GM23338 (cell line): ENCODE results near the gene JAZF1. TPM values are rescaled to one million over a fixed set of nuclear protein-coding genes. Genes with fewer than 3 reads are reported as not detected.

Experiments used
- ATAC-seq: fragments of 200-7000 bp; cut with Tn5 transposase; 3 replicates; pipeline ENCODE4 v1.9.1; 2020
- DNase-seq: peaks from one replicate; pipeline ENCODE4 v3.0.0-alpha.2; 2015; ENCODE audit warnings: low spot score
- H2AFZ ChIP-seq: fragments of 200-600 bp; sonication (generic); 2 replicates; pipeline ENCODE4 v1.8.0; 2016; ENCODE audit warnings: antibody characterized with exemption, mild to moderate bottlenecking, moderate library complexity
- H3F3A ChIP-seq: fragments of 200-600 bp; sonication (generic); replicated peaks from 2 replicates; pipeline ENCODE4 v1.8.0; 2017; ENCODE audit warnings: antibody characterized with exemption, mixed run types, low read depth
- H3K27ac ChIP-seq: fragments of 200-600 bp; sonication (generic); 2 replicates; pipeline ENCODE4 v1.6.1; 2016; ENCODE audit warnings: low read depth
- H3K27me3 ChIP-seq: fragments of 200-600 bp; sonication (generic); 2 replicates; pipeline ENCODE4 v1.8.0; 2016; ENCODE audit warnings: mild to moderate bottlenecking, mixed run types, moderate library complexity; ENCODE audit not compliant: insufficient read depth
- H3K36me3 ChIP-seq: fragments of 200-600 bp; sonication (generic); 2 replicates; pipeline ENCODE4 v1.8.0; 2016; ENCODE audit warnings: mild to moderate bottlenecking; ENCODE audit not compliant: insufficient read depth
- H3K4me1 ChIP-seq: fragments of 200-600 bp; sonication (generic); 2 replicates; pipeline ENCODE4 v1.8.0; 2016; ENCODE audit warnings: mild to moderate bottlenecking, moderate library complexity; ENCODE audit not compliant: insufficient read depth
- H3K4me2 ChIP-seq: fragments of 200-600 bp; sonication (generic); 2 replicates; pipeline ENCODE4 v1.7.1; 2017; ENCODE audit warnings: mixed run types
- H3K4me3 ChIP-seq: fragments of 200-600 bp; sonication (generic); 2 replicates; pipeline ENCODE4 v1.6.1; 2016; ENCODE audit warnings: mixed run types
- H3K79me2 ChIP-seq: fragments of 200-600 bp; sonication (generic); replicated peaks from 2 replicates; pipeline ENCODE4 v1.8.0; 2017; ENCODE audit warnings: mild to moderate bottlenecking; ENCODE audit not compliant: insufficient read depth
- H3K9me2 ChIP-seq: fragments of 200-600 bp; sonication (generic); 2 replicates; pipeline ENCODE4 v1.8.0; 2017; ENCODE audit not compliant: insufficient read depth
- H4K20me1 ChIP-seq: fragments of 200-600 bp; sonication (generic); replicated peaks from 2 replicates; pipeline ENCODE4 v1.8.0; 2017; ENCODE audit warnings: mild to moderate bottlenecking; ENCODE audit not compliant: insufficient read depth
- H3K27ac Mint-ChIP-seq: 2 replicates; pipeline ENCODE4 v1.8.0; 2020; ENCODE audit warnings: inconsistent platforms, mild to moderate bottlenecking, moderate library complexity, mixed read lengths
- H3K27me3 Mint-ChIP-seq: 3 replicates; pipeline ENCODE4 v1.8.0; 2022; ENCODE audit warnings: low read depth, mild to moderate bottlenecking, moderate library complexity, mixed read lengths, inconsistent platforms; ENCODE audit not compliant: insufficient read depth, poor library complexity
- H3K36me3 Mint-ChIP-seq: 3 replicates; pipeline ENCODE4 v1.8.0; 2021; ENCODE audit warnings: low read depth, mild to moderate bottlenecking, inconsistent platforms, moderate library complexity, mixed read lengths
- H3K4me1 Mint-ChIP-seq: 3 replicates; pipeline ENCODE4 v1.8.0; 2020; ENCODE audit warnings: mild to moderate bottlenecking, inconsistent platforms, mixed read lengths
- H3K4me3 Mint-ChIP-seq: 3 replicates; pipeline ENCODE4 v1.8.0; 2021; ENCODE audit warnings: moderate library complexity, mild to moderate bottlenecking, inconsistent platforms, mixed read lengths
- H3K9me3 Mint-ChIP-seq: 3 replicates; pipeline ENCODE4 v1.8.0; 2020; ENCODE audit warnings: moderate library complexity, mild to moderate bottlenecking, inconsistent platforms, mixed read lengths
- CTCF ChIP-seq, 2 experiments: fragments of 200-600 bp in 1 of 2; sonication (generic) in 1 of 2; conservative IDR thresholded peaks; 2 replicates each; pipeline versions ENCODE4 v1.5.1 to v1.6.1; 2016 to 2017; ENCODE audit warnings: antibody characterized with exemption in 2 of 2, low read depth in 2 of 2, mild to moderate bottlenecking in 2 of 2, moderate library complexity in 1 of 2
- EZH2 ChIP-seq: fragments of 200-600 bp; sonication (generic); IDR thresholded peaks from one replicate; pipeline ENCODE4 v1.8.0; 2017; ENCODE audit warnings: antibody characterized with exemption, mild to moderate bottlenecking, low read depth; ENCODE audit not compliant: unreplicated experiment
- EZH2phosphoT487 ChIP-seq: fragments of 200-600 bp; sonication (generic); IDR thresholded peaks from one replicate; pipeline ENCODE4 v1.8.1; 2018; ENCODE audit warnings: antibody characterized with exemption; ENCODE audit not compliant: unreplicated experiment
- NANOG ChIP-seq: IDR thresholded peaks from 2 replicates; pipeline ENCODE4 v1.6.1; 2016; ENCODE audit warnings: antibody characterized with exemption, borderline replicate concordance
- POLR2AphosphoS5 ChIP-seq: IDR thresholded peaks from 2 replicates; pipeline ENCODE4 v1.6.1; 2016; ENCODE audit warnings: antibody characterized with exemption, low read depth
- REST ChIP-seq: IDR thresholded peaks from one replicate; pipeline ENCODE4 v1.6.1; 2018; ENCODE audit warnings: antibody characterized with exemption; ENCODE audit not compliant: unreplicated experiment
- STAT1 ChIP-seq: IDR thresholded peaks from one replicate; pipeline ENCODE4 v1.6.1; 2016; ENCODE audit warnings: antibody characterized with exemption; ENCODE audit not compliant: unreplicated experiment
- ZNF114 ChIP-seq: fragments of 250-450 bp; sonication (Bioruptor Pico); IDR thresholded peaks from 2 replicates; pipeline ENCODE4 v1.5.0; 2020; ENCODE audit warnings: mild to moderate bottlenecking, moderate library complexity
- ZNF331 ChIP-seq: fragments of 250-450 bp; sonication (Bioruptor Pico); IDR thresholded peaks from 2 replicates; pipeline ENCODE4 v1.5.0; 2020; ENCODE audit warnings: low read depth, mild to moderate bottlenecking, moderate library complexity
- ZNF462 ChIP-seq: fragments of 250-450 bp; sonication (Bioruptor Pico); IDR thresholded peaks from 2 replicates; pipeline ENCODE4 v1.5.0; 2020; ENCODE audit warnings: mild to moderate bottlenecking, moderate library complexity
- polyA plus RNA-seq: library from polyadenylated mRNA; unstranded; fragments of >200 nt; fragmentation: Nextera tagmentation; extraction: Ambion mirVana; gene quantifications from 2 replicates; pipeline ENCODE4 v1.2.1, GENCODE V29; 2016
- total RNA-seq: library from RNA; depleted of rRNA; stranded (reverse); fragments of >200 nt; shearing (Covaris generic); gene quantifications from 2 replicates; pipeline ENCODE4 v1.2.3, GENCODE V29; 2014
- TF ChIP-seq, protein P1 (sequence below): IDR thresholded peaks from 2 replicates; pipeline ENCODE4 v1.6.1; 2016; ENCODE audit warnings: antibody characterized with exemption

The JAZF1 gene
- total and polyA plus RNA-seq, 2 experiments from 2014 or later, result 12.2 to 22.2 TPM

DNA sequence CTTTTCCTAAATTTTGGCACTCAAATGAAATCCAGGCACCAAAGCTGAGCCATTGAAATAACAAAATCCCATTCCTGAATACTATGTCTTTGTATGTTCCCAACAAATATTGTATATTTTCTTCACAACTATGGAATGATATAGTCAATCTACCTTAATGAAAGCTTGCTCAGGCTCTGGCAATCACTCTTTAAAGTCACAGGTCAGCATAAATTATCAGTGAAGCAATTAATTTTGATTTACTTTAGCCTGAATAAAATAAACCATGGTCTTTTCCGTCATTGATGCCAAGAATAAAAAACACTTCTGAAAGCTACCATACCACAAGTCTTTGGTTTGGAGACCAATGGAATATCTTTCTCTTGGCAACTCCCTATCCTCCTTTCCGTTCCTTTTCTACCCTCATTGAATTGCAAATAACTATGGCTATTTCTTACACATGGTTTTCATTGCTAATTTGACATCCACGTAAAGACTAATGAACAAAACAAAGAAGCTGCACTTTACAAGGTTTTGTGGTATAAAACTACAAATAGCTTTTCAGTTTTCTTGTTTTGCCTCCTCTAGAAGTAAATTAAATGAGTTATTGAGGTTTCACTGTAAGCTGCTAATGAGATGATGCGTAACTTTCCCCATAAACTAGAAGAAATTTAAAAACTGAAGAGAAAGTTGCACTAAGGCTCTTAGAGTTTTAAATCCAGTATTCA, 274.1 kb downstream of the JAZF1 start:
- Histone ChIP-seq H2AFZ (no peak overlapping the region), H3K79me2 (no peaks in the 10 kb centered on the region), H3K27ac (peak overlapping the region; percentile 75), H4K20me1 (no peaks in the 10 kb centered on the region), H3K9me2 (no peaks in the 10 kb centered on the region; the same call in 1 of the 2 replicates), H3K4me2 (peak overlapping the region; percentile 41), H3K36me3 (no peaks in the 10 kb centered on the region), H3F3A (no peaks in the 10 kb centered on the region), H3K4me1 (peaks cover 51% of the 10 kb centered on the region), H3K4me3 (peak overlapping the region; percentile 8; the same call in 1 of the 2 replicates), H3K27me3 (no peaks in the 10 kb centered on the region)
- peaks cover 5% of the 10 kb centered on the region for H3K27me3 Mint-ChIP-seq
- H3K9me3 Mint-ChIP-seq, result no peaks in the 10 kb centered on the region; the same call in 2 of the 3 replicates
- no peaks in the 10 kb centered on the region for H3K36me3 Mint-ChIP-seq
- peaks cover 56% of the 10 kb centered on the region for H3K4me1 Mint-ChIP-seq
- no peak for DNase-seq
- no peak for ATAC-seq
- TF ChIP-seq ZNF331 (no peak), CTCF (conservative IDR thresholded peaks at IDR 0.05; ENCODE audit: low read depth in 2 of 2) (no peak), ZNF462 (CRISPR knock-in tag) (no peak), EZH2phosphoT487 (no peak), STAT1 (no peak), POLR2AphosphoS5 (no peak), NANOG (no peak), EZH2 (no peak), ZNF114 (CRISPR knock-in tag) (no peak), REST (no peak)
- TF ChIP-seq, protein P1, sequence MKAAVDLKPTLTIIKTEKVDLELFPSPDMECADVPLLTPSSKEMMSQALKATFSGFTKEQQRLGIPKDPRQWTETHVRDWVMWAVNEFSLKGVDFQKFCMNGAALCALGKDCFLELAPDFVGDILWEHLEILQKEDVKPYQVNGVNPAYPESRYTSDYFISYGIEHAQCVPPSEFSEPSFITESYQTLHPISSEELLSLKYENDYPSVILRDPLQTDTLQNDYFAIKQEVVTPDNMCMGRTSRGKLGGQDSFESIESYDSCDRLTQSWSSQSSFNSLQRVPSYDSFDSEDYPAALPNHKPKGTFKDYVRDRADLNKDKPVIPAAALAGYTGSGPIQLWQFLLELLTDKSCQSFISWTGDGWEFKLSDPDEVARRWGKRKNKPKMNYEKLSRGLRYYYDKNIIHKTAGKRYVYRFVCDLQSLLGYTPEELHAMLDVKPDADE, result no peak
- H3K4me3 Mint-ChIP-seq, result peak overlapping the region; percentile 15; the same call in 2 of the 3 replicates
- peak overlapping the region; percentile 78 for H3K27ac Mint-ChIP-seq
